GM19043 (cell line): ENCODE results near the gene GLIS1.

ENCODE experiments used
- ATAC-seq: cut with Tn5 transposase; IDR thresholded peaks from one replicate; pipeline ENCODE4 v1.9.1; 2021; ENCODE audit warnings: low read depth; ENCODE audit not compliant: unreplicated experiment

GLIS1 gene

DNA sequence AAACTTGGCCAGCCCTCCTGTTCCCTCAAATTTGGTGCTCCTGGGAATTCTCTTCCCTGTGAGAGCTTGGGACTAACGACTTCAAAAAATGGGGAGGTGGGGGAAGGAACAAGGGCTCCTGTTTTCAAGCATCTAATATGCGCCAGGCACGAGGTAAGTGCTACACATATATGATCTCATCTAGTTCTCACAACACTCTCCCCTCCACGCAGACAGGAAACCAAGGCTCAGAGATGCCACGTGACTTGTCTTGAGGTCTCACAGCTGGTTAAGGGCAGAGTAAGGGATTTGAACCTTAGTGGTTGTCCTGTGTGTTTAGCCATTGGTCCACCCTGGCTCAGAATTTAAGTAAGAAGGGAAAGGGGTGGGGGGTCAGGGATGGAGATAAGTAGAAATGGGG, 153.8 kb downstream of the GLIS1 start:
- ATAC-seq: no peak

DNA sequence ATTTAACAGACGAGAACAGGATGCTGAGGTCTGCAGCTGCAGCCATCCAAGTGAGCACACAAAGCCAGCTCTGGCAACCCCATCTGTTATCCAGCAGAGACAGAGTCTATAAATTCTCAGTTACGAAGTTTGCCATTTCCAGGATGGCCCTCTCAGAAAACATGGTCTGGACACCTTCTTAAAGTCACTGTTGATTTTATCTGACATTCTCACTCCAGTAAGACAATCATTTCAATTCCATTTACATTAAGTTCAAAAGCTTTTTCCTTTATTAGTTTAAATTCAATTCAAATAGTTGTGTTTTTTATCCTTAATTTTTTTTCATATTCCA, 154.2 kb downstream of the GLIS1 start:
- no peak for ATAC-seq

DNA sequence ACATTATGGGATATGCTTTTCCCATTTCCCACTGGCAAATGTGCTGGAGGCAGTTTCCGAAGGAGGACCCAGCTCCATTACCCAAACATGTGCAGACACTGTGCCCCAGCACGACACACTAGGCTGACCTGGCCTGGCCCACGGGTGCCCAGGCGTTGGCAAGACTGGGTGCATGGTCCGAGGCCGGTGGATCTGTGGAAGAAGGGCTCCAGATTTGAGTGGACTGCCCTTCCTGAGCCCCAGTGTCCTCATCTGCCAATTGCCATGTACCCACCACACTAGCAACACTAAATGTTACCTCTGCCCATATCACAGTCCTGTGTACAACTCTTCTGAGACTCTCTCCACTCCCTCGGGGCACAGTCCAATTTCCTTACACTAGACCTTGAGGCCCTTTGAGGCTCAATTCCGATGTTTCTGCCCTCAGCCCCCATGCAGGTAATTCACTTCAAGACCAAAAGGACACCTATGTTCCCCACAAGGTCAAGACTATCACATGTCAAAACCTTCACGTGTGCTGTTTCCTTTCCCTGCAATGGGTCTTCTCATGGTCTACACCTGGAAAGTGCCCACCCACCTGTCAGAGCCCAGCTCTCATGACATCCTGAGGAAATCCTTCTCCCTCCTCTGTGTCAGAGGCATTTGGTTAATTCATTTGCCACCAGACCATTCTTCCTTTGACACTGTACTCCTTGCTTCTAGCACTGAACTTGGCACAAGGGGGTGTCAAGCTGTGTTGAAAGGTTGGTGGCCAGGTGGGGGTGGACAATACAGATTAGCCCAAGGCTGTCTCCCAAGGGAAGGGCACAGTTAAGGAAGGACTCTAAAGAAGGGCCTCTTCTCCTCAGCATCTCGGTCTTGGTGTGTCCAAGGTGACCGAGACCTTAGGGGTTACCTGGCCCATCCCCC, 154.8 kb downstream of the GLIS1 start:
- no peak for ATAC-seq

DNA sequence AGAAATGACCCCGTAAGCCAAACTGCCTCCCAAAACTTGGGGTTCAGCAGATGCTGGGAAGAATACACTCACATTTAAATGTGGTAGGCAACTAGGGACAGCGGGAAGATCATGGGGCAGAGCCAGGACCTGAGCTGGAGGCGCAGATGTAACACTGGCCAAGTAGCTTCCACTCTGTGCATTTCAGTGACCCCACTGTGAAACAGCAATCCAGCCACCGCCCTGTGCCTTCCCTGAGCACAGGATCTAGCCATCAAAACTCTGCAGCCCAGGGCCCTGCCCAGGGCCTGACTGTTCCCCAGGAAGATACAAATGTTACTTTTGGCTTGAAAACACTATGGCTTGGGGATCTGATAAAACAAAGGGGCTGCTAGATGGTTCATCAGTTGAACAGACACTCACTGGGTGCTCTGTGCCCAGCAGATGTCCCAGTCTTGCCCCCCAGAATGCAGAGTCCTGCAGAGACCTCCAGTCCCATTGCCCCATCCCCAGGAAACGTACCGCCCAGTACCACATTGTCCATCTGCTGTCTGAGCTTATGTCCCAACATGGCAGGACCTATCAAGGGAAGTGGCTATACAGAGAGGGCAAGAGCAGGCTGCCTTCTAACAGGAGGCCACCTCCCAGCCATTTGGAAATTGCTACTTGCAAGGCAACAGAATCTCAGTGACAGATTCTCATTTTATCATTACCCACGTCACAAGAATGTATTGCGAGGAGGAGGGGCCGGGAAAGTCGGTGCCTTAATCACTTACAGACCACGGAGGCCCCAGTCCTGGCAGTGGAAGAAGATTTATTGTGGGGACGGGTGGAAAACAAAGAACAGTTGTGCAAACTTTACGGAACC, 155.7 kb downstream of the GLIS1 start:
- ATAC-seq: no peak

DNA sequence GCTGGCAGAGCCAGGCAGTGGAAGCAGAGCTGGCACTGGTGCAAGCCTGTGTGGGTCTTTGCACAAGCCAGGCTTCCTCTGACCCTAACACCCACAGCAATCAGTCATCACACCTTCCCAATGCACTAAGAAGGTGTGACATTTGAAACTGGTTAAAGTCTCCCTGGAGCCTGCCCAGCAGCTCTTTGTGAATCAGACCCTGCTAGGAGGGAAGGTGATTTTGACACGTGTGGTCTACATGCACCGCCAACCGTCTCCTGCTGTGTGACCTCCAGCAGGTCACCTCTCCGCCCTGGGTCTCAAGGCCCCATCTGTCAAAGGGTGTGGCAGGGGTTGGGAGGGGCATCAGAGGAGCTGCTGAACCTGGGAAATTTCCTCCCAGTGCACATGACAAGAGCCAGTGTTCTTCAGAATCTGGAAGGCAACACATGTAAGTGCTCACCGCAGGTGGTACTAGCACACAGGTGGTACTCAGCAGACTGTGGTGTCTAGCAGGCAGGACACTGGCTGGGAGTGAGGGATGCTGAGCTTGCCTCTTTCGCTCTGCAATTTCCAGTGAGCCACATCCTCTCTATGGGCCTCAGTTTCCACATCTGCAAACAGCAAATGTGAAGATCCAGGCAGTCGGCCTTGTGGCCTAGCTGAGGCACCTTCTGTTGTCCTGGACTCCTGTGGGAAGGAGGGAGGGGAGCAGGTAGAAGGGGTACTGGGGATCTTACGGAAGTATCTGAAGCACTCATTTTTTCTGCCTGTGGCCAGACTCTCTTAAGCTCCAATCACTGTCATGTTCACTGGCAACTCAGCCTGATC, 156.5 kb downstream of the GLIS1 start:
- ATAC-seq: no peak

DNA sequence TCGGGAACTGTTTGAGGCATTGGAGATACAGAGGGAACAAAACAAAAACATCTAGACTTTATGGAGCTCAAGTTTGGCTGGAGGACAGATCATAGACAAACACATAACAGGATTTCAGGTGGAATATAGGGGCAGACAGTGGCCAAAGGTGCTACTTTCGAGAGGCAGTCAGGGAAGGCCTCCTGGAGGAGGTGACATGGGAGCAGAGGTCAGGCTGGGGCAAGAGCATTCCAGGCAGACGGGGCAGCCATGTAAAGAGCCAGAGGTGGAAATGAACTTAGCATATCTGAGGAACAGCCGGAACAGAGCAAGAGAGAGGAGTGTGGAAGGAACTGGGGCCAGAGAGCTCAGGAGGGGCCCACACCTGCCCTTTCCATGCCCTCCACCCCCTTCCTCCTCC, 157.5 kb downstream of the GLIS1 start:
- no peak for ATAC-seq

DNA sequence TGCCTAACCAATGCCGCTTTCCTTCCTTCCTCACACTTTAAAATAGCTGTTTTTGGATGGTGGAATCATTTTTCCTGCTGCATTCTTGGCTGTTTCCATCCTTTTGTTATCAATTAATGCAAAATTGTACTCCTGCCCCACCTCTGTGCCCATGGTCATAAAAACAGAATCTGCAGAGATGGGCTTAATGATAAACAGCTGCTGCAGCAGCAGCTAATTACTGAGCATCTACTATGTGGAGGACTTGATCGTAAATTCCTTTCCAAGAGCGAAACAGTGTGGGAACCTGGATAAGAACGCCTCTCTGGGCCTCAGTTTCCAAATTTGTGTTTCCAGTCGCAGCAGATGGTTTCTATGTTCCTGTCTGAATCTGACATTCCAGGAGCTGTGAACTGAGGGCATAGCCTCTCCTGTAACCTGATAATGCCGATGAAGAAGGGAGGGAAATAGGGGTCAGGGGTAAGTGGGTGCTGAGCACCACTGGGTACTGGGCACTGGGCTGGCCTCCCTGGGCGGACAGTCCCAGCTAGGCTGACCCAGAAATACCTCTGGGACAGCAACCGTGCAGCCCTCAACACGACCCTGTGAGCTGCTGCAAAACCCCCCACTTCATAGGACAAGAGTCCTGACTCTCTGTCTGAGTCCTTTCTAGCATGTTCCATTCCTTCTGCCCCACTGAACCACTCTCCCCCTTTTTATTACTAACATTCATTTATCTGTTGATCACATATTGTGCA, 158.1 kb downstream of the GLIS1 start:
- no peak for ATAC-seq

DNA sequence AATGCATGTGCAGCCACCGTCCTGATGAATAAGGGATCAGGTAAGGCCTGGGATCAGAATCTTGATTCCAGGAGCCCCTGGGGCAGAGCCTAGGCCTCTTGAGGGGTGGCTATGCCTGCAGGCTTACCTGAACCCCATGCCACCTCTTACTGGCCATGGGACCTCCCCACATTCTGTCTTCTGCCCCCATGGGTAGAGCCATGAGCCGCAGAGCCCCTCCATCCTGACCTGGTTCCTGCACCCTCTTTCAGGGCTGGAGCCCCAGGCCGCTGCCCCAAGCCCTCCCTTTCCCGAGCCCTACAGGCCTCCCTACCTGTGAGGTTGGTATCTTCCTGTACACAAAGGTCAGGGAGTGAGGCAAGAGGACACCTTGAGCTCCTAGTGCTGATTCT, 159.0 kb downstream of the GLIS1 start:
- no peak for ATAC-seq

DNA sequence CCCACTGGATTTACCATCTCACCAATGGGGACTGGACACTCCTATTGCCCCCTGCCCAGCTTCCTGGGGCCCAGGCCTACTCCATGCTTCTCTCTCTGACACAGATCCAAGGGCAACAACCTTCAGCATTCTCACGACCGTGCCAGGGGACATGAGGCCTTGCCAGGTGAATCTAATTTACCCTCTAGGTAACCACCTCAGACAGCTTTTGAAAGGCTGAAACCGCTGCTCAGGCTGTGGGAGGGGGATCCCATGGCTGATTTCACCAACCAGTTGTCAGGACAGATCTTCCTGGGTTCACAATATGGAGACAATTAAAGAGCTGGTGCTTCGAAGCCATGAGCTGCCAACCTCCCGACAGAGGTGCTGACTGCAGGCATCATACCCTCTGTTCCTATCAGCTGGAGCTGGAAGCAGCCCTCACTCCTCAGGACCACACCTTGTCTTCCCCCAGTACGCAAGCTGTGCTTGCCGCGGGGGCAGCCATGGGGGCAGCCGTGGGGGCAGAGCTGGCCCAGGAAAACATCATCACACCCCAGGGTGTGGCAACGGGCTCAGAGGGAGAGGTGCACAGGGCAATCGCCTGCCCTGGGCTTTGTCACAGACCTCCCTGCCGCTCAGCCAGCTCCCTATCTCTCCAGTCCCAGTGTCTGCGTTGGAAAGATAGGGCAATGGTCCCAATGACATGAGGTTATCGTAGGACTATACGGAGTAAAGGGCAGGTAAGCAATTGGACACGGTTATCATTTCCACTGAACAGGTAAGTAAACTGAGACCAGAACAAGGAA, 159.5 kb downstream of the GLIS1 start:
- ATAC-seq: no peak

DNA sequence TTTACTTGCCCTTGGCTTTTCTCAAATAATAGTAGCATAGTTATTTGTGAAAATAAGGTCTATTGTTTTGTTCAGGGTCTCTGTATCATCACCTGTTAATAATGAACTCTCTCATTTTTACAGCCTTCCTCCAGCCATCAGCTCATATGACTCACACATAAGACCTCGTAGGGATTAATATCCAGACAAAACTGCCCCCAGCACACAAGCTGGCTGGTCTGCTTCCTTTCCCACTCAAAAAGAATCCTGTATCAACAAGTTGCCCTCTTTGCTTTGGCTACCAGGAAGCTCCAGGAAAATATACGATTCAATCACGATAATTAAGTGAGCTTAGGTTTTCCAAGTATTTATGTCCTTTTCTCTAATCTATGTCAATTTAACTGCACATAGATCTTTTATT, 160.6 kb downstream of the GLIS1 start:
- ATAC-seq: no peak

DNA sequence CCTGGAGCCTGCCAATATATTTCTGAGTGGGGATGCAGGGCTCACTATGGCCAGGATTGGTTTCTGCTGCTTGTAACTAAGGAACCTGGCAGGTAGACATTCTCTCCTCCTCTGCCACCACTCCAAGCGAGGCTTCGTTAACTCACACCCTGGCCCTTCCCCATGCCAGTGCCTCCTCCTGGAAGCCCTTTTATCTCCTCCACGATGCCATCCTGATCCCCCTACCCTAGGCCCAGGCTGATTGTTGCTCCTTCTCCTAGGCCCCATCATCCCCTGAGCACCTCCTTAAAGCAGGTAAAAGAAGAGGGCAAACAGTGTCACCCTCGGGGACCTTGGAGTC, 161.2 kb downstream of the GLIS1 start:
- no peak for ATAC-seq

DNA sequence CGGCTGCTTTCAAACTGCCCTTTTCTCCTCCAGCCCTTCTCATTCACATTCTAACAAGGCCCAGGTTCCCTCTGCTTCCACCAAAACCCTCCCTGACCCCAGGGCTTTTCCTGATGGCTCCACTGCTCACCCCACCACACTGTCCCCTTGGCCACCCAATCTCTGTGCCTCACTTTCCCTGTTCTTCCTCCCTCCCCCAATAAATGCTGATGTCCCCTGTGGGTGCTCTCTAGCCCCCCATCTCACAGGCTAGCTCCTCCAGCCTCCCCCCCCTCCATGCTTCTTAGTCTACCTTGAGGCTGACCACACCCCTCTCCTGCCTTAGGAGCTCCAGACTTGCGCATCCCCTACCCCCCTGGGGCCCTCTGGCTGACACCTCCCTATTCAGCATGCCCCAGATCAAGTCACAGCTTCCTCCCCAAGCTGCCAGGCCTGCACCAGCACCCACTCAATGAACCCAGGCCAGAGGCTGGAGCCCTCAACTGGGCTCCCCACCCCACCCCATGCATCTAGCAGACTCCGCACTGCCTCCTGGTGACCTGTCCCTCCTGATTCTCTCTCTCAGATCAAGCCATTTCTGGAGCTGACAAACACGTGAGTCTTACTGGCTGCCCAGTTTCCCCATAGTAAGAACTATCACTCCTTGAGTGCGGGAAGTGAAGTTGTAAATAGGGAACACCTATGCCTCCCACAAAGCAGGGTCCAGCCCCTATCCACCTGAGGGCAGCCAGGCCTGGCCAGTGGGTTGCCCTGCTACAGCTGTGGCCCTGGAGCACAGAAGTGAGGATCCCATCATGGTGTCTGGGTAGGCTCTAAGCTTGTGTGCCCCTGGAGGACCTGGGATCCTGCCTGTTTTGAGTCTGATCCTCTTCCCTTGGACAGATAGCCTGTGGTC, 161.9 kb downstream of the GLIS1 start:
- ATAC-seq: no peak

DNA sequence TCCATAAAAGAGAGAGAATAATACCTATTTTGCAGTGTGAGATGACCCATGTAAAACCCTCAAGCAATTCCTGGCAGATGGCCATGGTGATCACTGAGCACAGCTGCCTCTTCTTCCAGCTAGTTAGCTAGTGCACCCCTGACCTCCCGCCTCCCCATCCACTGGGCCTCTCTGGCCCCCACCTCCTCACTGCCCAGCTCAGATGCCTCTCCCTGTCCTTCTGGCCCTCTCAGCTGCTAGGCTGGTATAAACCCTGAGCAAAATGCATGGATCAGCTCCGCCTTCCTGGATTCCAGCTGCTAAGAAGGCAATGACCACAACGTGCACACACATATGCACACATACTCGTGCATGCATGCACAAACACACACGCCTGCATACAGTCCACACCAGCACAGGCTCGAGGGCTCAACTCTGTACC, 162.6 kb downstream of the GLIS1 start:
- ATAC-seq: no peak

DNA sequence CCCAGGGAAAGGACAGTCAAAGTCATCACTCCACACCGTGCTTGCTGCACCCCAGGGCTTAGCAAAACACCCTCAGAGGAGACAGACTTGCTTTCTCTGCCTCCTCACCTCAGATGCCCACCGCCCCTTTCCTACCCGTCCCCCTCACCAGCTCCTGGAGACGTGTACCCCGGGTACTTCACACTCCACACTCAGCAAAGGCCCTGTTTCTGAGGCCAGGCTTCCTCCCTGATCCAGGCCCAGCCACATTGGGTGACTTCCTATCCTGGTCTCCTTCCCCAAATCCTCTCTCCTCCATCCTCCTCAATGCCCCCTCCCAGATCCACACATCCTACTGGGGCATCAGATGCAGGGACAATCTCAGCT, 163.0 kb downstream of the GLIS1 start:
- ATAC-seq: no peak

DNA sequence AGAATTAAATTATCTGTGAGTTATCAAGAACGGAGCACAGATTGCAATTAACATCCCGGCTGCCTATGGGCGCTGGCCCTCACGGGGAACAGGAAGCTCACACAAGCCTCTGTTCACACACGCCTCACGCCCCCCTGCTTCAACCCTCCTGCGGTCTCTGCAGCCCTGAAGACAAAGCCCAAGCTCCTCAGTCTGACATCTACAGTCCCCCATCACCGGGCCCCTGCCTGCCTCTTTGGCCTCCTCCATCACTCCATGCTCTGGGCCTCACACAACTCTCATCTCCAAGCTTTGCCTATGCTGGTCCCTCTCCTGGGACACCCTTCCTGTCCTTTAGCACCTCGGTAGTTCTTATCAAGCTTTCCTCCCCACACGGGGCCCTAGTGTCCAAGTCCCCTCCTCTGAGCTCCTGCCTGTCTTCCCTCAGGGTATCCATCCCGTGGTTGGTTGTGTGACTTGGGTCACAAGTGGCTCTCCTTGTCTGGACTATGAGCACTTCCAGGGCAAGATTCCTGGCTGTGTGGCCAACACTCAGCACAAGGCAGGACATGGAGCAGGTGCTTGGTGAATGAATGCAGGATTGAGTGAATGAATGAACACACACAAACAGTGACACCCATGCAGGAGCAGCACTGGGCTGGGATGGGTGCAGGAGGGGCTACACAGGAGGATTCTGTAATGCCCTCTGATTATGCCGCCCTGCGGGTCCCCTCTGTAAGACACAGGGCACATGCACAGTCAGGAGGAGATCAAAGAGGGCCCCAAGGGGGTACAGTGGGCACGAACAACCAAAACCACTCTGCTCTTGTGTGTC, 163.6 kb downstream of the GLIS1 start:
- no peak for ATAC-seq

DNA sequence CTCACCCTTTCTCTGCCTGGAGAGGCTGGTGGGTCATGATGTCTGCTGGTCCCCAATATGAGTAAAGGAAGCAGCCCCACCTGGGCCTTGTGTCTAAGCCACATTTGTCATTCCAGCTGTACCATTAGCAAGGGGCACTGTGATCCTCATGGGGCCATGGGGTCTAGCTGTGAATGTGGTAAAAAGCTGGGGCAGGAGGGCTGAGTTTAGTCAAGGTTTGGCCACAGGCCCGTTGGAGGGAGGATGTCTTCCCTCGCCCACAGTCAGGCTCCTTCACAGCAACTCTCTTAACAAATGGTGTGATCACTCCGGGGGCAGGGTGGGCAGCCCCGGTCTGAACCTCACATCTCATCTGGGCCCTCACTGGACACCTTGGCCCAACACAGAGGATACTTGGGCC, 164.3 kb downstream of the GLIS1 start:
- no peak for ATAC-seq

DNA sequence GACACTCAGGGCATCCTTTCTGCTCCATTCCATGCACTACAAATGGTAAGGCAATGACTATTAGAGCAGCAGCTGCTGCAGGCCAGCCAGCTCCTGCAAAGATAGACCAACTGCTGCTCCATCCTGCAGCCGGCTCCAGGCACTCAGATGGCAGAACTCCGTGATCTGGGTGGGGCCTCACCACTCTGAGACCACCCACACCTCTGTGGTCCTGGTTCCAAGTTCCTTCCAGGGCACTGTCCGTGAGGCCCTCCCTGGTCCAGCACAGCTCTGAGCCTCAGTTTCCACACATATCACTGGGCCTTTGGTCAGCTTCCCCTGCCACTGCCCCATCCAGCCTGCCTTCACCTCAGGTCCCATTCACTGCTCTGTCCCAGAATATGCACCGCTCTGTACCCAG, 165.0 kb downstream of the GLIS1 start:
- ATAC-seq: no peak

DNA sequence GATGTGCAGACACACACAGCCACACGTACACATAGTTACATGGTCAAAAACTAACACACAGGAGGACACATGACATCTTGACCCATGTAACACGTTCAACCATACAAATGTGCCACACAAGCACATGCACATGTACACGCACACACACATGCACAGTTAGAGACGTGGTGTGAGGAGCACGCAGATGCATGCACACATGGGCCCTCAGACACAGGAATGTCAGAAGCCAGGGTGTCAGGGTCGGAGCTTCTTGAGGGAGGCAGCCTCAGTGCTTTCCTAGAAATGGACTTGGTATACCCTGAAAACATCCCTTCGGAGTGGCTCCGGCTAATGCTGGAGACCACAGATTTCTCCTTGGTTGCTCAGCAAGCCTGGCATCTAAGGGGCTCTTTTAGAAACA, 165.4 kb downstream of the GLIS1 start:
- no peak for ATAC-seq
